GM19438 (cell line): Measurements from ENCODE around the gene KRT83.
"Not testable (repeated sequence)": the region's sequence is repeated elsewhere in the genome, so short reads cannot be mapped to it uniquely, and the experiment has no call there.

Source experiments
- ATAC-seq: cut with Tn5 transposase; IDR thresholded peaks from one replicate; pipeline ENCODE4 v1.9.1; 2021; ENCODE audit warnings: low read depth; ENCODE audit not compliant: unreplicated experiment

The KRT83 gene

DNA sequence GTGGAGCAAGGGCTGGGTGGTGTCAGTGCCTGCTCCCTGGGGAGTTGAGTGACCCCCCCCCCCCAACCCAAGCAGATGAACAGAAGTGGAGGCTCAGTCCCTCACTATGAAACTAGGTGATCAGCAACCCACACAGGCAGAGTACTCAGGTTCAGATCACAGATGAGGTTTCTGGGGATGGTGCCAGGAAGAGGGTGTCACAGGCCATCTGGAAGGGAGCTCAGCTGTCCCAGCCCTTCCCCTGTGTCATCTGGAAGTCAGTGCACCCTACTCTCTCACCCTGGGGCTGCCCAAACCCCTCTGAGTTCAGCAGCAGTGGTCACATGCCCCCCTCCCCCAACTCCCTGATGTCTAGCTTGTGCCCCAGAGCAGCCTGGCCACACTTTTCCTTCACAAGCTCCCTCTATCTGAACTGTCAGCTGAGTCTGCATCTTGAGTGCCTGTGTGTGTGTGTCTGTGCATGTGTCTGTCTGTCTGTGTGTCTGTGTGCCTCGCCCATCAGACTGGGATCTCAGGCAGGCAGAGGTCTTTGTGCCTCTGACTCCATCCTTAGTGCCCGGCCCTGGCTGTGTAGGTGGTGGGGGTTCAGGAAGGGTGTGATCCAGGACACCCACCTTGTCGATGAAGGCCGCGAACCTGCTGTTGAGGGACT lies 30.6 kb downstream of the KRT83 start:
- ATAC-seq = not testable (repeated sequence)

DNA sequence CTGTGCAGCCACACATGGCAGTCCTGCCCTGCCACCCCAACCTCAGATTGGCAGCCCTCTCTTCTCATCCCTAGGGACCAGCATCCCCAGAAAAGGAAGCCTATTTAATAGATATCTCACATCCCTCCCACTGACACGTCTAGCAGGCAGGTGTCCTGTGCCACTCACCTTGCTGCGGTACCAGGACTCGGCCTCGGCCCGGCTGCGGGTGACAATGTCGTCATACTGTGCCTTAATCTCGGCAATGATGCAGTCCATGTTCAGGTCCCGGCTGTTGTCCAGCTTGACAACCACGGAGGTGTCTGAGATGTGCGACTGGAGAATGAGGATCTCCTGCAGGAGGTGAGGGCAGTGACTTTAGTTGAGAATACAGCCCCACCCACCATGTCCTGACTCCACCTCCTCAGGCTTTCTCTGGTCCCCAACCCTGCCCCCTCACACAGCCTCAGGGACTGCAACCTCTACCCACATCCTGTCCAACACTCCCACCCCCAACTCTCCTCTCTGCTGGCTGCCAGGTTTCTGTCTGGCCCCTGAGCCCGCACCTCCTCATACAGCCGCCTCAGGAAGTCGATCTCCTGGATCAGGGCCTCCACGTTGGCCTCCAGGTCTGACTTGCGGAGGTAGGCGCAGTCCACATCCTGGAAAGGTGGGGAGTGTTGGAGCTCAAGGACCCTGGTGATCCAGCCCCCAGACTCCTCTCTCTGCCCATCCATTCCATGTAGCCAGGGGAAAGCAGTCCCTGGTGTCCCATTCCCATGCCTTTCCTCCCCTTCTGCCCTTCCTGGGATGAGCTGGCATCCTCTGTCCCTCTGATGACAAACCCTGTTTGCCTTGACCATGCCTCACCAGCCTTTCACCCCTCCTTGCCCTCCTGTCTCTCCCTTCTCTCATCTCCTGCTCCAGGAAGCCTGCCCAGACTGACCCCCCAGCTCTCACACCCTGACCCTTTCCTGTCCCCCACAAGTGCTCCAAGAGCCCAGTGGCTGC lies 33.1 kb downstream of the KRT83 start:
- ATAC-seq = peak; percentile 97

DNA sequence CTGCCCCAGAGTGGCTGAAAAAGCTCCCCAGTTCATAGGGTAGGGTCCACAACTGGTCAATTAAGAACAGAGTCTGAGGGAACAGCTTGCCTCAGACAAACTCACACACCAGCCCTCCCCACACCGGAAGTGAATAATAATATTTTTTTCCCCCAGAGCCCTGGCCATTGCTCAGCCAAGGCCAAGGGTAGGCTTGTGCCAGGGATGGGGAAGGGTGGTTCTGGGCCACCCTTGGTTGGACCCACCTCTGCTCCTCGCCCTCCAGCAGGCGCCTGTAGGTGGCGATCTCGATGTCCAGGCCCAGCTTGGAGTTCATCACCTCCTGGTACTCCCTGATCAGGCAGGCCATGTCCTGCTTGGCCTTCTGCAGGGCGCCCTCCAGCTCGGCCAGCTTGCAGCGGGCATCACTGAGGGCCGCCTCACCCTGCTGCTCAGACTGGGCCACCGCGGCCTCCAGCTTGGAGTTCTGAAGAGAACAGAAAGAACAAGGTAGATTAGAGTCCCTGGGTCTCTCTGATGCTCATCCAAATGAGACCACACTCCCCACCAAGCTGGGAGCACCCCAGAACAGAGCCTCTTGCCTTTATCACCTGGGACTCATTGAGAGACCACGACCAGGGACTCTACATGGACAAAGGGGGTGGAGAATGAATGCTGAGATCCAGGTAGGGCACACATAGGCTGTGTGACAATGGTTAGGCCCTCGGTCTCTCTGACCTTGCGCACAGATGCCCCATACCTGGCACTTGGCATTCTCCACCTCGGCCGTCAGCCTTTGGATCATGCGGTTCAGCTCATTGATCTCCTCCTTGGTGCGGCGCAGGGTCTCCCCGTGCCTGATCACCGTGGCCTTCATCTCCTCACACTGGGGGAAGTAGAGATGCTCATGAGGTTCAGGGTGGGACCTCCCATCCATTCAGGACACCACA lies 34.1 kb downstream of the KRT83 start:
- ATAC-seq = not testable (repeated sequence)

DNA sequence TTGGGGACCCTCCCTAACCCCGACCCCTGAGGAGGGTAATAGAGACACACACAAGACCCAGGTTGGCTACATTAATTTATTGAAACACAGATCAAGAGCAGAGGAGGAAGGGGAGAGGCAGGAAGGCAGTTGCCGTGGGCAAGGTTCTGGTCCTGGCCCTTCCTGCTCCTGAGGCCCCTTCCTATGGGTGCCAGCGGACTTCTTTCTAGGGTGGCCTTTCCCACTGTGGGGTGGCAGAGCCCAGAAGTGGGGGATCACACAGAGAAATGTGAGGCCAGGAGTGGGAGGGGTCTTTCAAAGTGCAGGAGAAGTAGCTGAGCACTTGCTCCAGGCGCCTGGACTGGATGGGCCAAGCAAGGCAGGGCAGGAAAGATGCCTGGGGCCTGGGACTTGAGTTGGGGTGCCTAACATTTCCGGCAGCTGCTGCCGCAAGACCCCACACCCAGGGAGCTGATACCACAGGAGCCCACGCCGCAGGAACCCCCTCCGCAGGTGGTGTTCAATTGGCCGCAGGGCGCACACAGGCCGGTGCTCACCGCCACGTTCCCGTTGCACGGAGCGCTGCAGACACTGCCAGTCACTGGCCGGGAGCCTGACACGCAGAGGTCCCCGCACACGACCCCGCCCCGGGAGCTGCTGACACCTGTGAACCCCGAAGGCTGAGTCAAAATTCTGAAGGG lies 35.2 kb downstream of the KRT83 start:
- ATAC-seq = no peak

DNA sequence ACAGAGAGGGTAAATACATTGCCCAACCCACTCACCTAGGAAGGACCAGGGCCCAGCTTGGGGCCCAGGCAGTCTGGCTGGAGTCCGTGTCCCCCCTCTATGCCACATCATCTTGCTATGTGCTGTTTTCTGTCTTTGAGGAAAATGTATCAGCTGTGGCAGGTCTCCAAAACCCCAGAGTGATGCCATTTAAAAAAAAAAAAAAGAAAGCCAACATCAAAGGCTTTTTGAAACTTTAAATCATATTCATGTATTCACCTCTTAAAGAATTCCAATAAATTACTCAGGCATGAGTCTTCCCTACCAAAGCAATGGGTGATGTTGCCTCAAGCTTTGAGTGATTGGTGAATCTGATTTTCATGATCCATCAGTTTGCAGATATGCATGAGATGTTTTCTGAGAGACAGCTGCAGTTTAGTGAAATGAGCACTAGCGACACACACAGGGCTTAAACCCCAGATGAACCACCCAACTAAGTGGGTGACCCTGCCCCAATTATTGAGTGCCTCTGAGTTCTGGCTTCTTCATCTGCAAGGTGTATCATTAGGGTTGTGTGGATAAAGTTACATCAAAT lies 35.9 kb downstream of the KRT83 start:
- ATAC-seq = no peak

DNA sequence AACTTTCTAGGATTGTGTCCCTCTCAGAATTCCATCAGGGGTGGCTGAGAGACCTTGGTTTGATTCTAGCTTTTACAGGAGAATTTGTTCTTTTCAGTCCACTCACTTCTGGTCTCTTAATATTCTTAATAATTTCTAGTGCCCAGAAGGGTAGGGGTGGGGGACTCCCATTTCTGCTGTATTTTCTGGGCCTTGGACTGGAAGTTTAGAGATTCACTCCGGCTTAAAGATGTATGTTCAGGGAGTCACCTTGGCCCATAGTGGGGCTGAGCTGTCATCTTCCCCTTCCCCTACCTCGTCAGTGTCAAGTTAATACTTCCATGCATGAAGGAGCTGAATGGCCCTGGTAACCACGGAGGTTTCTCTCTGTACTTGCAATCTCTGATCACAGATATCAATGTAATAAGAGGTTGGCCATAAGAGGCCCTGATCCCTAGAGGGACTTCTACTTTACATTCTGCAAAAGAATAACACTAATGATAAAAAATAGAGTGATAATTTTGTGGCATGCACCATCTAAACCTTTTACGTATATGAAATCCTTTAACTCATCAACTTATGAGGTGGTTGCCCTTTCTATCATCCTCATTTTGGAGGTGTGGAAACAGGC lies 36.5 kb downstream of the KRT83 start:
- ATAC-seq = no peak

DNA sequence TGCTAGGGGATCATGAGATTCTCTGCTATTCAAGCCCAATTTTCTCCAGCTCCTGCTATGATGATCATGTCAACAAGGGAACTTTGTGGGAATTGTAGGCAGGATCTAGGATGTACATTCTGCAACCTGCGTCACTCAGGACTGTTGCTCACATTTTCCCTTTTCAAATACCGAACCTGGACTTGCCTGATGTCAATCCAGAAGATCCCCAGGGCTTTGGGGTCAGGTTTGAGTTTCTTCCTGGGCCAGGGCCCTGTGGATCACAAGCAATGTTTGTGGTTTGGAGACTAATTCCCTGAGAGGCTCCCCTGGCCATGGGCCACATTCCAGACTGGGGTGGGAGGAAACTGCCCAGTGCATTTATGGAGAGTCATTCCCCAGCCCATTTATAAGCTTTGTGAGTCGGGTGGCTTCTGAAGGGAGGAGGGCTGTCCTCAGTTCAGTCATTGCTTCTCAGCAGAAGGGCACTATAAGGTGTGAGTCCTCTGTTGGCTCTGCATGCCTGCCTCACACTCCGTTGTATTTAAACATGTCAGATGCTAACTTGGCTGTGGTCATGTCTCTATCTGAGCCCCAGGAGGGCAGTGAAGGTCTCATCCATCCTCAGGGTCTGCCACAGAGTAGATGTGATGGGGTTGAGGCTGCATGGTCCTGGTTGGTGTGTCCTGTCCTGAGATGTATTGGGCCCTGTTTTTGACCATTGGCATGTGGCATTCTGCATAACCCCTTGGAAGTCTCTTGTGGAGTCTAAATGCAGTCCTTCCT lies 40.2 kb downstream of the KRT83 start:
- ATAC-seq = no peak

DNA sequence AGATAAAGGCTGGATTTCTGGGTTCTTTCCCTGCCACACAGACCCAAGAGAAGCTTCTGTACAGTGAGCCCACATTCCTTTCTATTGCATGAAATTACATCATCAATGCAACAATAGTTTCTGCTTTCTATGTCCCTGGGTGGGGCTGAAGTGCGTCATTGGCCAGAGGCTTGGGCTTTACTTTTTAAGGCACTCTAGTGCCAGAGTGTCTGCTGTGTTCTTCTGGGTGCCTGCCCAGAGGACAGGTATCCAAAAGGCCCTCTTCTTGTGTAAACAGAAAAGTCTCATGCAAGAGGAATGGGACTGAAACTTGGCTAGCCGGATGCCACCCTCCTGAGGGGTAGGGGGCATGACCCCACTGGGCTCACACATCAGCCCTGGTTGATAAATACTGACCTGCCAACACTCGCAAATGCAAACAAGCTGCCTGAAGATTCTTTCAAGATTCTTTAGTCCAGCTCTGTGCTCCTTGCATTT lies 40.8 kb downstream of the KRT83 start:
- ATAC-seq = no peak

DNA sequence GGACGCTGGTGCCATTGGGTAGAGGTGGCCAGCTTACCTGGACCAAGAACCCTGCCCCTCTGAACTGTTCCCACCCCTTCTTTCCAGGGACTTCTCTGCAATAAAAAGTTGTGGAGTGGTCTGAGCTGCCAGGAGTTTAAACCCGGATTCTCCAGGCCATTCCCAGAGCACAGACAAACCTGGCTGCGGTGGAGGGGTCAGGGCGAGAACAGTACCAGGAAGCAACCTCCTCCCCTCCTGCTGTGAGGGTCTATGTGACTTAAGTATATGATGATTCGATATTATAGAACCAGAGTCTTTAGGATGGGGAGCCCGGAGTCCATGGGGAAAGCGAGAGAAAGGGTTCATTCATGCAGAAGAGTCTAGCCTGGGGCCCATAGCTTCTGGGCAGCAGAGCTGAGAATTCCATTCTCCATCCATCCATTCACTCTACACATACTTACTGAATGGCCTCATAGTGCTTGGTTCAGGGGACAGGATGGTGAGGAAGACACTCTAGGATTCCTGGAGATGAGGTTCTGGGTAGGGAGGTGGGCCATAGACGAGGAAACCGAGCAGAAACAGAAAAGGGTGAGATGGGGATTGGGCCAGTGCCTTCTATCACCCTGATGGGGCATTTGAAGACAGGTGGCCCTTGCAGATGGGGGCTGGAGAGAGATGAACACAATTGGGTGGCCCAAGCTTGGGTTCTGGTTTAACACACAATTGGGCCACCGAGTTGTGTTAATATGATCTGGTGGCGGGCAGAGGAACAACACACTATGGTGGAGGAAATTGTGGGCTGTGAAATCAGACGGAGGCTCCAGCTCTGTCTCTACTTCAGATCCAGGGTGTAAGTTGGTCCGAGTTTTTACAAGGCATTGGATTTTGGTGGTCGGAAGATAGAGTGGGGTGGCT lies 41.5 kb downstream of the KRT83 start:
- no peak for ATAC-seq

DNA sequence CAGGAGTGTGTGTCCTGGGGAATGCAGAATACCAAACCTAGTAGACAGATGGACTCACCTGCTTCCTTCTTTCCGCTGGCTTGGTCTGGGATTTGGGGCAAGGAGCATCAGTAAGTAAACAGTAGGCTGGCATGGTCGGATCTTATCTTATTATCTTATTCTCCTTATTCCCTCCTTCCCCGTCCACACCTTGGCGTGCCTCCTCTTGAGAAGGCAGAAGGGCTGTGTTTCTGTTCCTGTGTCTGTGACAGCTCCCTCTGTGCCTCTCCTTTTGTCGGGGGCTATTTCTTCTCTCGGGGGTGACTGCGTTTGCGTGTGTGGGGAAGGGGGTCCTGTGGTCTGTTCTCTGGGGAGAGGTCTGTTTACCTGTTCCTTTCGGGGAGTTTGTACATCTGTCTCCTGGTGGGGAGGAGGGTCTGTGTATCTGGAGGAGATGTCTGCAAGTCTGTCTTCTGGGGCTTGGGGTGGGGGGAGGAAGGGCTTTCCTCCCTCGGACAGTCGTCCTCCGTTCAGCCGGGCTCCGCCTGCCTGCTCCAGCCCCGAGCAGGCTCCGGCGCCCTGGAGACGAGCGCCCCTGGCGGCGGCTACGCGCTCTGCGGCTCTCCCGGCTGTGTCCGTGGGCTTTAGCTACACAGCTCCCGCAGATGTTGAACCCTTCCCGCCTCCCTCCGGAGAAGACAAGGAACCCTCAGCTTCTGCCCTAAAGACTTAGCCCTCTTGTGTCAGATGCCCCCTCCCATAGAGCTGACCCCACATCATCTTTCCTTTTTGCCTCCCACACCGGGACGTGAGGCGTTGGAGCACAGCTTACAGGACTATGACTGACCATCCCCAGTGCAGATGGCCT lies 42.4 kb downstream of the KRT83 start:
- ATAC-seq = no peak

DNA sequence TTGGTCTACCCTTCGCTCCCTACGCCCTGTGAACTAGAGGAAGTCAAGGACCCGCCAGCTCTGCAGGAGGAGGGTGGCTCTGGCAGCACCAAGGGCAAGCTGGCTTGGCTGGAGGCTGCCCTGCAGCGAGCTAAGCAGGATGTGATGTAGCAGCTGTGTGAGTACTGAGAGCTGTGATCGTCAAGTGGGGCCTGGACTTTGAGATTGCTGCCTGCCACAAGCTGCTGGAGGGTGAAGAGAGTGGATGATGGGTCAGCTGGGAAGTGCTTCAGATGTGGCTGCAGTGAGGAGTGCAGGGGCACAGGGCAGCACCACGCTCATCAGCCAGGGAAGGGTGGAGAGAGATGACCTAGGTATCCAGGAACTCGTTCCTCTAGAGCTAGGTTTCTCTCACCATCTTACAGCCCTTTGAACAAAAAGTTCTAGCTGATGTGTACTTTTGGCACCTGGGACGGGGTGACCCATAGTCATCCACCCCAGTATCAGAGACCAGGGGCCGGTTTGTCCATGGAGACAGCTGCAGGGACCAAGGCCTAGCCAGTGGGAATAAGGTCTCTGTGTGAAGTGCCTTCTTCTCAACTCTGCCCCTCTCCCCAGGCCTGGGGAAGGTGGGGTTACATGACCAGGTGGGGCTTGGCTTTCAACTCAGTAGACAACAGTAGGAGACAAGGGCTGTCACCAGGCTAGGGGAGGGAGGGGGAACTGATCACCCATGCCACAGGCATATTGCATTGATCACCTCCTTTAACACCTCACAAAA lies 43.5 kb downstream of the KRT83 start:
- no peak for ATAC-seq

DNA sequence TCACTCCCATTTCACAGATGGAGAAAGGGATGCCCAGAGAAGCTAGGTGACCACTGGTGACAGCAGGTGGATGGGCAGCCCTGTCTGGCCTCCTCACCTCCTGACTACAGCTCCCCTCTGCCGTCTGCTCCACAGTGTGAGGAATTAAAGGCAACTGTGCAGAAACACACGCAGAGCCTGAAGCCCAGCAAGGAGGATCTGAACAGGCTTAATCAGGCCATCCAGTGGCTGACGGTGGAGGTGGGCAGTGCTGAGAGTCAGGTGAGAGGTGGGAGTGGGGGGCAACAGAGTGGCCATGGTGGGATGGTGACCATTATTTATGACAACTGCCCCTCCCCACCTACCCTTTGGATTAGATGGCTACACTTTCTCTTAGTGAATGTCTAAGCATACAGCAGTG lies 45.5 kb downstream of the KRT83 start:
- no peak for ATAC-seq

DNA sequence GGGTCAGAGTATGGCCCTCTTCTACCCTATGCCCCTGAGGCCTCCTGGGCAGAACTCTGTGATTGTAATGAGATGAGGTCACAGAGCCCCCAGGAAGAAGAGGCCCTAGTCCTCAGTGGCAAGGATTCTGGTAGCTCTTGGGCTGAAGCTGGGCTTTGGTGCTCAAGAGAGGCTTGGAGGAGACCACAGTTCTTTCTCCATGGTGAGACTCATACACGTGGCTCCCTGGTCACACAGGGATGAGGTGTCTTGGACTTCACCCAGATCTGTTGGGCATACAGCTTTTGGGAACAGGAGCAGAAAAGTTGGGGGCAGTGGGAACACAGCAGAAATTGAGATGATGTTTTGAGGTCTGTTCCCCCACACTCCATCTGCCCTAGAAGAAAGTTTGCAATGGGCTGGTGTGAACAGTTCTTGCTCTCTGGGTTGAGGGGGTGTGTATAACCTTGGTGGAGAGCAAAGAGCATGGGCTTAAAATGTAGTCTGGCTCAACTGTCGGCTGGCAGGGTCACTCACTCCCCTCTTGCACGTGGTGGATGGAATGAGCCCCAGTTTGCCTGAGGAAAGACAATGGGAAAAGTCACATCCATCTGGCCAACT lies 46.6 kb downstream of the KRT83 start, which contains the start of gene KRT86:
TSS of gene KRT86 (plus strand) at position 125 of the 600 bp plus-strand sequence. CDS start 27,272 bp downstream, outside the sequence.
- ATAC-seq = no peak

DNA sequence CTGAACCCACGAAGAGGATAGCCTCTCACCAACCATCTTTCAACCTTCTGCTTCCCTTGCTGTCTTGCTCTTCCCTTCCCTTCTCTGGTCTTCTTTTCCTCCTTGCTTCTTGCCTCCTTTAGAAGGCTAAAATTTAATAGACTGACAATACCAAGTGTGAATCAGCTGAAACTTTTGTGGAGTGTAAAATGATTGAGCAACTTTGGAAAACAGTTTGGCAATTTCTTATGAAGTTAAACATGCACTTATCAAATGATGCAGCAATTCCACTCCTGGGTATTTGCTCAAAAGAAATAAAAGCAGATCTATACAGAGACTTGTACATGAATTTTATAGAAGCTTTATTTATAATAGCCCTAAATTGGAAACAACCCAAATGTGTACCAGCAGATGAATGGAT lies 50.0 kb downstream of the KRT83 start:
- no peak for ATAC-seq

DNA sequence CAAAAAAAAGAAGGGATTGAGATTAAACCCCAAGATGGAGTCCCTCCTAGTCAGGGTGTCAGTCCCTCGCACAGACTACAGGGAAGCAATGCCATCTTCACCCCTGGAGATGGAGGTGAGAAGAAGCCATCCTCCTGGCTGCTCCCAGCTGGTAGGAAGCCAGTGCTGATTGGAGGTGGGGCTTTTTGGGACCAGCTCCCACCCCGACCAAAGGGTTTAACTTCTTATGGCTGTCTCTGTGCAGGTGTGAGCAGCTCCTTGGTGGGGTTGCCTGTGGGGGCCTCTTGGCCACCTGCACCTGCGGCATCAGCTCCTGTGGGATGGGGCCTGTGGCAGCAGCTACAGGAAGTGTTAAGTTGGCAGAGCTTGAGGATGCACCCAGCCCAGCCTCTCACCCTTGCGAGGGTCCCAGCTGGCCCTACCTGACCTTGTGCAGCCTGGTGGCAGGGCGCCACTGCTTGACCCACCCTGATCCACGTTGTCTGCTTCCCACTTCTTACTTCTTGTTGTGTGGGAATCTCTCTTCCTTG lies 50.6 kb downstream of the KRT83 start:
- ATAC-seq = no peak
